HEK293 (cell line): ENCODE results near the gene IGFBP2.

ENCODE experiments used
- CTCF ChIA-PET: fragments of 350-600 bp; formaldehyde crosslinking; extraction: SDS; loops from one replicate; lab custom pipeline; 2021; ENCODE audit warnings: antibody characterized with exemption; lab: Yijun Ruan, JAX
- POLR2A ChIA-PET: fragments of 300-600 bp; formaldehyde crosslinking; extraction: SDS; loops from one replicate; lab custom pipeline; 2020; ENCODE audit warnings: antibody characterized with exemption, inconsistent platforms; lab: Yijun Ruan, JAX
- H3K27ac ChIP-seq: fragments of 200-500 bp; sonication (Bioruptor generic); 2 replicates; pipeline ENCODE4 v1.5.1; 2014; ENCODE audit warnings: low read depth, low read length, control low read depth, inconsistent platforms; ENCODE audit errors: extremely low read depth
- H3K36me3 ChIP-seq, 2 experiments: fragments of 200-500 bp in 1 of 2; sonication (Bioruptor generic) in 1 of 2; 1 replicate in 1 of 2; 2 replicates in 1 of 2; pipeline ENCODE4 v1.5.1; 2014 to 2017; ENCODE audit warnings: inconsistent platforms in 2 of 2, low read length in 2 of 2; ENCODE audit not compliant: control insufficient read depth in 2 of 2, insufficient read depth in 1 of 2
- H3K4me1 ChIP-seq: fragments of 200-500 bp; sonication (Bioruptor generic); 2 replicates; pipeline ENCODE4 v1.5.1; 2014; ENCODE audit warnings: mild to moderate bottlenecking, low read length, inconsistent platforms; ENCODE audit not compliant: control insufficient read depth, insufficient read depth
- H3K4me3 ChIP-seq: 2 replicates; pipeline ENCODE4 v1.5.1; 2011; ENCODE audit warnings: low read depth, mild to moderate bottlenecking, control low read depth, low read length, moderate library complexity
- H3K9me3 ChIP-seq: fragments of 200-500 bp; sonication (Bioruptor generic); 2 replicates; pipeline ENCODE4 v1.5.1; 2014; ENCODE audit warnings: low read depth, low read length, inconsistent platforms; ENCODE audit not compliant: control insufficient read depth, insufficient read depth
- KLF10 ChIP-seq: fragments of 450-650 bp; IDR thresholded peaks from 2 replicates; pipeline ENCODE4 v1.5.1; 2018; ENCODE audit warnings: missing biosample characterization, mild to moderate bottlenecking, missing genetic modification characterization
- ZNF324 ChIP-seq: fragments of 450-650 bp; formaldehyde crosslinking; IDR thresholded peaks from 2 replicates; pipeline ENCODE4 v1.5.1; 2016; ENCODE audit warnings: missing biosample characterization, missing genetic modification characterization
- ZNF433 ChIP-seq: fragments of 450-650 bp; formaldehyde crosslinking; IDR thresholded peaks from 2 replicates; pipeline ENCODE4 v1.5.1; 2016; ENCODE audit warnings: missing biosample characterization, missing genetic modification characterization, low read depth
- ZNF600 ChIP-seq: fragments of 450-650 bp; formaldehyde crosslinking; IDR thresholded peaks from 2 replicates; pipeline ENCODE4 v1.5.1; 2016; ENCODE audit warnings: missing biosample characterization, missing genetic modification characterization
- ZSCAN30 ChIP-seq: fragments of 450-650 bp; IDR thresholded peaks from 2 replicates; pipeline ENCODE4 v1.5.1; 2018; ENCODE audit warnings: missing biosample characterization, mild to moderate bottlenecking, missing genetic modification characterization, moderate library complexity
- TF ChIP-seq, protein P1 (sequence below): fragments of 450-650 bp; formaldehyde crosslinking; conservative IDR thresholded peaks from 2 replicates; pipeline ENCODE4 v1.5.1; 2016; ENCODE audit warnings: low read depth, missing biosample characterization, missing genetic modification characterization
- TF ChIP-seq, protein P2 (sequence below): fragments of 450-650 bp; formaldehyde crosslinking; IDR thresholded peaks from 2 replicates; pipeline ENCODE4 v1.5.0; 2017; ENCODE audit warnings: missing biosample characterization, missing genetic modification characterization, borderline replicate concordance

Gene IGFBP2

DNA sequence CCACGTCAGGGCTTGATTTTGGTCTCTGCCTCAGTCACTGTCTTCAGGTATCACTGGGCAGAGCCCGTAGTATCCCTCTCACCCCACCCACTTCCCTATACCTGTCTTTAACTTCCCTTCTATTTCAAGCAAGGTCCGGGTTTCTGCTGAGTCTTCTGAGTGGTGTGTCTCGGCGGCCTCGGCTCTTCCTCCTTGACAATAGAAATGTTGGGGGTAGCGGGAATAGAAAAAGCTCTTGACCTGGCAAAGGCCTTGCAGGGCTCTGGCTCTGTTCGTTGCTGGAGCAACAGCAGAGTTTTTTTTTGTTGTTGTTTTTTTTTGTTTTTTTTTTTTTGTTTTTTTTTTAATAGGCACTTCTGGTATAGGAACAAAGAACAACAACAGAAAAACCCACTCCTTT is 78.1 kb downstream of the IGFBP2 start (continued):
- TF ChIP-seq, protein P1, sequence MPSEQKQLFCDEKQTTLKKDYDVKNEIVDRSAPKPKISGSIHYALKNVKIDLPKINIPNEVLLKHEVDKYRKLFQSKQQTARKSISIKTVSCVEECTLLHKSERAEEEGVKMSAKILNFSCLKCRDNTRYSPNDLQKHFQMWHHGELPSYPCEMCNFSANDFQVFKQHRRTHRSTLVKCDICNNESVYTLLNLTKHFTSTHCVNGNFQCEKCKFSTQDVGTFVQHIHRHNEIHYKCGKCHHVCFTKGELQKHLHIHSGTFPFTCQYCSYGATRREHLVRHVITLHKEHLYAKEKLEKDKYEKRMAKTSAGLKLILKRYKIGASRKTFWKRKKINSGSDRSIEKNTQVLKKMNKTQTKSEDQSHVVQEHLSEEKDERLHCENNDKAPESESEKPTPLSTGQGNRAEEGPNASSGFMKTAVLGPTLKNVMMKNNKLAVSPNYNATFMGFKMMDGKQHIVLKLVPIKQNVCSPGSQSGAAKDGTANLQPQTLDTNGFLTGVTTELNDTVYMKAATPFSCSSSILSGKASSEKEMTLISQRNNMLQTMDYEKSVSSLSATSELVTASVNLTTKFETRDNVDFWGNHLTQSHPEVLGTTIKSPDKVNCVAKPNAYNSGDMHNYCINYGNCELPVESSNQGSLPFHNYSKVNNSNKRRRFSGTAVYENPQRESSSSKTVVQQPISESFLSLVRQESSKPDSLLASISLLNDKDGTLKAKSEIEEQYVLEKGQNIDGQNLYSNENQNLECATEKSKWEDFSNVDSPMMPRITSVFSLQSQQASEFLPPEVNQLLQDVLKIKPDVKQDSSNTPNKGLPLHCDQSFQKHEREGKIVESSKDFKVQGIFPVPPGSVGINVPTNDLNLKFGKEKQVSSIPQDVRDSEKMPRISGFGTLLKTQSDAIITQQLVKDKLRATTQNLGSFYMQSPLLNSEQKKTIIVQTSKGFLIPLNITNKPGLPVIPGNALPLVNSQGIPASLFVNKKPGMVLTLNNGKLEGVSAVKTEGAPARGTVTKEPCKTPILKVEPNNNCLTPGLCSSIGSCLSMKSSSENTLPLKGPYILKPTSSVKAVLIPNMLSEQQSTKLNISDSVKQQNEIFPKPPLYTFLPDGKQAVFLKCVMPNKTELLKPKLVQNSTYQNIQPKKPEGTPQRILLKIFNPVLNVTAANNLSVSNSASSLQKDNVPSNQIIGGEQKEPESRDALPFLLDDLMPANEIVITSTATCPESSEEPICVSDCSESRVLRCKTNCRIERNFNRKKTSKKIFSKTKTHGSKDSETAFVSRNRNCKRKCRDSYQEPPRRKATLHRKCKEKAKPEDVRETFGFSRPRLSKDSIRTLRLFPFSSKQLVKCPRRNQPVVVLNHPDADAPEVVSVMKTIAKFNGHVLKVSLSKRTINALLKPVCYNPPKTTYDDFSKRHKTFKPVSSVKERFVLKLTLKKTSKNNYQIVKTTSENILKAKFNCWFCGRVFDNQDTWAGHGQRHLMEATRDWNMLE (tag by site-specific recombination), result no peak
- TF ChIP-seq, protein P2, sequence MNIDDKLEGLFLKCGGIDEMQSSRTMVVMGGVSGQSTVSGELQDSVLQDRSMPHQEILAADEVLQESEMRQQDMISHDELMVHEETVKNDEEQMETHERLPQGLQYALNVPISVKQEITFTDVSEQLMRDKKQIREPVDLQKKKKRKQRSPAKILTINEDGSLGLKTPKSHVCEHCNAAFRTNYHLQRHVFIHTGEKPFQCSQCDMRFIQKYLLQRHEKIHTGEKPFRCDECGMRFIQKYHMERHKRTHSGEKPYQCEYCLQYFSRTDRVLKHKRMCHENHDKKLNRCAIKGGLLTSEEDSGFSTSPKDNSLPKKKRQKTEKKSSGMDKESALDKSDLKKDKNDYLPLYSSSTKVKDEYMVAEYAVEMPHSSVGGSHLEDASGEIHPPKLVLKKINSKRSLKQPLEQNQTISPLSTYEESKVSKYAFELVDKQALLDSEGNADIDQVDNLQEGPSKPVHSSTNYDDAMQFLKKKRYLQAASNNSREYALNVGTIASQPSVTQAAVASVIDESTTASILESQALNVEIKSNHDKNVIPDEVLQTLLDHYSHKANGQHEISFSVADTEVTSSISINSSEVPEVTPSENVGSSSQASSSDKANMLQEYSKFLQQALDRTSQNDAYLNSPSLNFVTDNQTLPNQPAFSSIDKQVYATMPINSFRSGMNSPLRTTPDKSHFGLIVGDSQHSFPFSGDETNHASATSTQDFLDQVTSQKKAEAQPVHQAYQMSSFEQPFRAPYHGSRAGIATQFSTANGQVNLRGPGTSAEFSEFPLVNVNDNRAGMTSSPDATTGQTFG (tag by site-specific recombination), result no peak
- TF ChIP-seq ZNF433 (no peak), ZSCAN30 (tag by site-specific recombination) (no peak), ZNF324 (tag by site-specific recombination) (no peak)

GRCh38 chr2:216713691-216714336 is 80.6 kb downstream of the IGFBP2 start:
- CTCF ChIA-PET, result interaction anchor here (0.8 to 1.3 kb wide), 2 partner anchors 15 to 429 kb away, joined by 3 to 4 read pairs; no protein-coding TSS in a partner anchor
- TF ChIP-seq KLF10 (tag by site-specific recombination), result no peak
- 0 out of 2 replicates have a peak, but pooled peaks have one; percentile 29 for TF ChIP-seq ZNF600 (tag by site-specific recombination)
- H3K27ac ChIP-seq, result peak overlapping the region; percentile 49; the same call in 1 of the 2 replicates

More at GRCh38 chr2:216713691-216714336, 80.6 kb downstream of the IGFBP2 start:
- Histone ChIP-seq H3K9me3 (no peaks in the 10 kb centered on the region), H3K4me1 (no peaks in the 10 kb centered on the region), H3K4me3 (no peak overlapping the region), H3K36me3 (no peaks in the 10 kb centered on the region)
- POLR2A ChIA-PET, result no interaction called here
